Mesendoderm (in vitro differentiated cells): ENCODE results near the gene GLTPD2.
A peak's percentile ranks its signal among the peaks of the same experiment; 100 is the strongest.

Source experiments
- DNase-seq: peaks from one replicate; pipeline ENCODE4 v3.0.0; 2013
- H2AK5ac ChIP-seq: 2 replicates; pipeline ENCODE4 v1.6.1; 2013; ENCODE audit warnings: low read length, inconsistent platforms
- H2BK120ac ChIP-seq: 2 replicates; pipeline ENCODE4 v1.6.1; 2013; ENCODE audit warnings: low read depth, mild to moderate bottlenecking, low read length, moderate library complexity, mixed read lengths
- H2BK15ac ChIP-seq: replicated peaks from 2 replicates; pipeline ENCODE4 v1.6.1; 2013; ENCODE audit warnings: low read depth, mild to moderate bottlenecking, moderate library complexity
- H2BK5ac ChIP-seq: 2 replicates; pipeline ENCODE4 v1.6.1; 2013; ENCODE audit warnings: low read length, inconsistent platforms
- H3K18ac ChIP-seq: 2 replicates; pipeline ENCODE4 v1.6.1; 2013; ENCODE audit warnings: mild to moderate bottlenecking, low read length, mixed read lengths
- H3K23ac ChIP-seq: one replicate; pipeline ENCODE4 v1.6.1; 2013; ENCODE audit warnings: low read length
- H3K27ac ChIP-seq: 2 replicates; pipeline ENCODE4 v1.5.1; 2013; ENCODE audit warnings: low read depth, mild to moderate bottlenecking, inconsistent platforms, low read length, moderate library complexity
- H3K27me3 ChIP-seq: 2 replicates; pipeline ENCODE4 v1.6.1; 2013; ENCODE audit warnings: low read length, control low read depth, mild to moderate bottlenecking, inconsistent platforms; ENCODE audit not compliant: insufficient read depth, poor library complexity
- H3K36me3 ChIP-seq: 2 replicates; pipeline ENCODE4 v1.6.1; 2013; ENCODE audit warnings: low read length, inconsistent platforms; ENCODE audit not compliant: control insufficient read depth, insufficient read depth
- H3K4ac ChIP-seq: one replicate; pipeline ENCODE4 v1.6.1; 2013; ENCODE audit warnings: low read depth, mild to moderate bottlenecking, low read length, moderate library complexity
- H3K4me1 ChIP-seq: 2 replicates; pipeline ENCODE4 v1.6.1; 2013; ENCODE audit warnings: low read depth, low read length, inconsistent platforms; ENCODE audit not compliant: control insufficient read depth
- H3K4me2 ChIP-seq: 2 replicates; pipeline ENCODE4 v1.6.1; 2013; ENCODE audit warnings: low read length
- H3K4me3 ChIP-seq: 2 replicates; pipeline ENCODE4 v1.5.1; 2013; ENCODE audit warnings: mild to moderate bottlenecking, low read length
- H3K56ac ChIP-seq: one replicate; pipeline ENCODE4 v1.6.1; 2013; ENCODE audit warnings: low read length
- H3K79me1 ChIP-seq: 2 replicates; pipeline ENCODE4 v1.6.1; 2013; ENCODE audit warnings: low read length, inconsistent platforms
- H3K79me2 ChIP-seq: 2 replicates; pipeline ENCODE4 v1.6.1; 2013; ENCODE audit warnings: mild to moderate bottlenecking, low read length; ENCODE audit not compliant: control insufficient read depth, insufficient read depth
- H3K9ac ChIP-seq: 2 replicates; pipeline ENCODE4 v1.6.1; 2013; ENCODE audit warnings: low read length, inconsistent platforms
- H4K5ac ChIP-seq: one replicate; pipeline ENCODE4 v1.6.1; 2013; ENCODE audit warnings: low read length
- H4K8ac ChIP-seq: one replicate; pipeline ENCODE4 v1.6.1; 2013; ENCODE audit warnings: low read depth, mild to moderate bottlenecking, control low read depth, low read length, moderate library complexity
- WGBS: extraction: QIAGEN DNeasy Blood & Tissue Kit; methylation state at CpG from one replicate; pipeline ENCODE4 v1.1.7; 2013; ENCODE audit warnings: low lambda C conversion rate, missing lambda C conversion rate; ENCODE audit not compliant: insufficient coverage; ENCODE audit errors: extremely low coverage; 5-methylcytosine and 5-hydroxymethylcytosine counted together

The GLTPD2 gene

GRCh38 chr17:4742133-4742532 lies 46.6 kb upstream of the GLTPD2 start:
- Histone ChIP-seq H2BK120ac (no peak overlapping the region), H3K27ac (no peak overlapping the region), H3K4me2 (no peak overlapping the region), H2AK5ac (no peak overlapping the region), H3K4me3 (no peak overlapping the region), H2BK5ac (no peak overlapping the region), H3K79me1 (no peaks in the 10 kb centered on the region), H3K18ac (no peak overlapping the region), H4K8ac (no peak overlapping the region), H3K27me3 (peaks cover 32% of the 10 kb centered on the region), H4K5ac (no peak overlapping the region), H3K9ac (no peak overlapping the region), H3K79me2 (no peaks in the 10 kb centered on the region), H3K36me3 (no peaks in the 10 kb centered on the region), H3K4ac (no peak overlapping the region), H3K23ac (no peak overlapping the region), H3K4me1 (no peaks in the 10 kb centered on the region), H2BK15ac (no peak overlapping the region), H3K56ac (no peak overlapping the region)
- WGBS, result no CpG with 5 or more reads among the region's 9 CpGs
- DNase-seq, result no peak

DNA sequence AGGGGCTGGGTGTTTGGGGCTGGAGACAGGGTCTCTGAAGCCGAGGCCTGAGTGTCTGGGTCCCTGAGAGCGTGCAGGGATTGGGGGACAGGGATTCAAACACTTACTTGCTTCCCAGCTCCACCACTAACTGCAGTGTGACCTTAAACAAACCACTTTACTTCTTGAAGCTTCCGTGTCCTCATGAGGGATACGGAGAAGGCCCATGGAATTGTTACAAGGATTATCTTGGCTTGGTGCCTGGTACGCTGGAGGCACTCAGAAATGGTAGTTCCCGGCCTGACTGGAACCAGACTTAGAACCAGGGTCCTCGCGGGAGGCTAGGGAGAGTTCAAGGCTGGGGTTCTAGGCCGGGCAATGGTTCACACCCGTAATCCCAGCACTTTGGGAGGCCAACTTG lies 46.1 kb upstream of the GLTPD2 start:
- Histone ChIP-seq H3K36me3 (no peaks in the 10 kb centered on the region), H3K4me3 (no peak overlapping the region), H3K27me3 (peaks cover 32% of the 10 kb centered on the region), H2BK15ac (no peak overlapping the region), H2AK5ac (no peak overlapping the region), H3K4ac (no peak overlapping the region), H3K23ac (no peak overlapping the region), H4K8ac (no peak overlapping the region), H3K18ac (no peak overlapping the region), H4K5ac (no peak overlapping the region), H3K79me1 (no peaks in the 10 kb centered on the region), H3K9ac (no peak overlapping the region), H3K4me1 (no peaks in the 10 kb centered on the region), H2BK5ac (no peak overlapping the region), H3K4me2 (no peak overlapping the region), H3K79me2 (no peaks in the 10 kb centered on the region), H2BK120ac (no peak overlapping the region), H3K27ac (no peak overlapping the region), H3K56ac (no peak overlapping the region)
- DNase-seq, result no peak
- WGBS, result no CpG with 5 or more reads among the region's 10 CpGs

- Histone ChIP-seq H3K79me1 (no peaks in the 10 kb centered on the region), H3K4me1 (no peaks in the 10 kb centered on the region), H3K4me2 (no peak overlapping the region), H2BK5ac (no peak overlapping the region), H2AK5ac (no peak overlapping the region), H3K27me3 (peaks cover 30% of the 10 kb centered on the region), H3K4ac (no peak overlapping the region), H4K5ac (no peak overlapping the region), H4K8ac (no peak overlapping the region), H3K4me3 (no peak overlapping the region), H3K56ac (no peak overlapping the region), H3K79me2 (no peaks in the 10 kb centered on the region), H3K9ac (no peak overlapping the region), H3K23ac (no peak overlapping the region), H3K36me3 (no peaks in the 10 kb centered on the region), H2BK120ac (no peak overlapping the region), H3K18ac (no peak overlapping the region), H3K27ac (no peak overlapping the region), H2BK15ac (no peak overlapping the region)
- no CpG with 5 or more reads among the region's 8 CpGs for WGBS
- DNase-seq, result no peak
These were observed 45.5 kb upstream of the GLTPD2 start for GRCh38 chr17:4743216-4743615.

GRCh38 chr17:4743898-4744297 lies 44.9 kb upstream of the GLTPD2 start:
- Histone ChIP-seq H3K9ac (no peak overlapping the region), H3K4ac (no peak overlapping the region), H3K4me1 (no peaks in the 10 kb centered on the region), H3K27ac (no peak overlapping the region), H3K4me3 (no peak overlapping the region), H4K5ac (no peak overlapping the region), H2BK120ac (no peak overlapping the region), H3K36me3 (no peaks in the 10 kb centered on the region), H3K23ac (no peak overlapping the region), H3K27me3 (peaks cover 23% of the 10 kb centered on the region), H3K4me2 (no peak overlapping the region), H2BK15ac (no peak overlapping the region), H2AK5ac (no peak overlapping the region), H3K79me2 (no peaks in the 10 kb centered on the region), H4K8ac (no peak overlapping the region), H3K56ac (no peak overlapping the region), H2BK5ac (no peak overlapping the region), H3K79me1 (no peaks in the 10 kb centered on the region), H3K18ac (no peak overlapping the region)
- no peak for DNase-seq
- no CpG with 5 or more reads among the region's 9 CpGs for WGBS

- Histone ChIP-seq H3K4me3 (peak overlapping the region; percentile 37), H3K4ac (no peak overlapping the region), H3K36me3 (no peaks in the 10 kb centered on the region), H3K79me2 (no peaks in the 10 kb centered on the region), H2BK5ac (no peak overlapping the region), H3K27ac (no peak overlapping the region), H4K5ac (no peak overlapping the region), H3K18ac (peak overlapping the region; percentile 32), H2BK120ac (no peak overlapping the region), H3K79me1 (no peaks in the 10 kb centered on the region), H3K9ac (peak overlapping the region; percentile 41), H3K23ac (no peak overlapping the region), H3K4me2 (peak overlapping the region; percentile 72), H3K4me1 (no peaks in the 10 kb centered on the region), H2AK5ac (no peak overlapping the region), H4K8ac (no peak overlapping the region), H3K56ac (peak overlapping the region; percentile 82), H2BK15ac (no peak overlapping the region), H3K27me3 (peaks cover 9% of the 10 kb centered on the region)
- WGBS, result no CpG with 5 or more reads among the region's 51 CpGs
- peak; percentile 73 for DNase-seq
These were observed 43.5 kb upstream of the GLTPD2 start for GRCh38 chr17:4744999-4745969.
